Psoas muscle (tissue), 8 donors: ENCODE data around the gene EXD1. TPM values are rescaled to one million over a fixed set of nuclear protein-coding genes. Genes with fewer than 3 reads are reported as not detected.

Experiments
- ATAC-seq, 4 donors: fragments of 200-7000 bp; cut with Tn5 transposase; one replicate each; pipeline ENCODE4 v1.9.1; 2020; ENCODE audit warnings: moderate library complexity in 3 of 4, mild to moderate bottlenecking in 2 of 4
- DNase-seq, 2 donors: peaks; one replicate each; pipeline ENCODE4 v3.0.0-alpha.2; 2020
- H3K27ac ChIP-seq: fragments of 200-600 bp; one replicate; pipeline ENCODE4 v1.8.0; 2022
- H3K27me3 ChIP-seq, 3 donors: fragments of 200-600 bp in 1 of 3; one replicate each; pipeline versions ENCODE4 v1.6.1 to v1.8.0; 2013 to 2022; ENCODE audit warnings: low read length in 2 of 3, mild to moderate bottlenecking in 2 of 3, moderate library complexity in 1 of 3; ENCODE audit not compliant: insufficient read depth in 3 of 3
- H3K36me3 ChIP-seq, 2 donors: fragments of 200-600 bp in 1 of 2; one replicate each; pipeline versions ENCODE4 v1.6.1 to v1.8.0; 2013 to 2022; ENCODE audit warnings: low read depth in 1 of 2, mild to moderate bottlenecking in 1 of 2, moderate library complexity in 1 of 2; ENCODE audit not compliant: insufficient read depth in 1 of 2
- H3K4me1 ChIP-seq: fragments of 200-600 bp; one replicate; pipeline ENCODE4 v1.8.0; 2022
- H3K4me3 ChIP-seq: fragments of 200-600 bp; one replicate; pipeline ENCODE4 v1.8.0; 2022; ENCODE audit warnings: mild to moderate bottlenecking
- H3K9me3 ChIP-seq: fragments of 200-600 bp; one replicate; pipeline ENCODE4 v1.8.0; 2022
- WGBS, 3 donors: extraction: QIAGEN DNeasy Blood & Tissue Kit; methylation state at CpG; one replicate each; pipeline versions ENCODE4 v1.1.6 to v1.1.7; 2013; 5-methylcytosine and 5-hydroxymethylcytosine counted together
- intact Hi-C, 2 donors: fragments of 100-400 bp; cut with DNase I; formaldehyde crosslinking; loops; one replicate each; pipeline versions ENCODE4 v1.11.0 to v1.14.2; 2022
- polyA plus RNA-seq, 3 donors: library from polyadenylated mRNA; stranded (reverse); fragments of 200-250 nt; gene quantifications; one replicate each; pipeline ENCODE4 v1.2.3, GENCODE V29; 2013
- total RNA-seq, 4 donors: library from RNA; stranded (reverse); fragmentation: NEBNext Ultra II Directional in 2 of 4; extraction: Animal tissue kit (Norgen Biotek cat#: 25700) in 2 of 4; gene quantifications; one replicate each; pipeline versions ENCODE4 v1.2.1 to v1.2.4, GENCODE V29; 2021 to 2023
- TF ChIP-seq, protein P1 (sequence below): fragments of 200-600 bp; IDR thresholded peaks from one replicate; pipeline ENCODE4 v1.8.0; 2022; ENCODE audit warnings: antibody characterized with exemption
- donor health status: healthy with polysubstance abuse.
- donor health status: DM: no; HTN: no; CAD: no; lungs with moderate emphysema.
- donor health status: Bipolar disorder and iron deficiency.
- donor health status: healthy.
- donor health status: DM: yes; HTN: yes; CAD: no.
- donor health status: DM: no; HTN: no; CAD: no.
- donor health status: DM: no; HTN: no; CAD: no.
- donor health status: DM: yes; HTN: yes; CAD: no.

Gene EXD1
- total and polyA plus RNA-seq, 7 donors, result 0.43 TPM; not detected in 6

DNA sequence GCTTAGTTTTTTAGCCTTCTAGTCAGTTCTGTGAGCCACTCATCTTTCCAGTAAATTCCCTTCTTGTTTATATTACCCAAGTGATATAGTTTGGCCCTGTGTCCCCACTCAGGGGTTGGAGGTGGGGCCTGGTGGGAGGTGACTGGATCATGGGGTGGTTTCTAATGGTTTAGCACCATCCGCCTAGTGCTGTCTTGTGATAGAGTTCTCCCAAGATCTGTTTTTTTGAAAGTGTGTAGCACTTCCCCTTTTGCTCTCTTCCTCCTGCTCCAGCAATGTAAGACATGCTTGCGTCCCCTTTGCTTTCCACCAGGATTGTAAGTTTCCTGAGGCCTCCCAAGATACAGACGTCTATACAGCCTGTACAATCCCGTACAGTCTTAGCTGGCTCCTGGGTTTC lies 60.8 kb downstream of the EXD1 start:
- DNase-seq, result no peak
- H3K4me1 ChIP-seq, result no peaks in the 10 kb centered on the region
- WGBS, 3 donors, result 76 to 84% (median 79%) methylated on average over 4 of the region's 4 CpGs
- H3K36me3 ChIP-seq, result no peaks in the 10 kb centered on the region
- no peak for ATAC-seq
- H3K27me3 ChIP-seq, result peaks cover 0 to 5% (median 3%) of the 10 kb centered on the region in 3 donors
- intact Hi-C loops, result no loop called here
- no peak overlapping the region for H3K4me3 ChIP-seq
- no peaks in the 10 kb centered on the region for H3K9me3 ChIP-seq
- TF ChIP-seq, protein P1, sequence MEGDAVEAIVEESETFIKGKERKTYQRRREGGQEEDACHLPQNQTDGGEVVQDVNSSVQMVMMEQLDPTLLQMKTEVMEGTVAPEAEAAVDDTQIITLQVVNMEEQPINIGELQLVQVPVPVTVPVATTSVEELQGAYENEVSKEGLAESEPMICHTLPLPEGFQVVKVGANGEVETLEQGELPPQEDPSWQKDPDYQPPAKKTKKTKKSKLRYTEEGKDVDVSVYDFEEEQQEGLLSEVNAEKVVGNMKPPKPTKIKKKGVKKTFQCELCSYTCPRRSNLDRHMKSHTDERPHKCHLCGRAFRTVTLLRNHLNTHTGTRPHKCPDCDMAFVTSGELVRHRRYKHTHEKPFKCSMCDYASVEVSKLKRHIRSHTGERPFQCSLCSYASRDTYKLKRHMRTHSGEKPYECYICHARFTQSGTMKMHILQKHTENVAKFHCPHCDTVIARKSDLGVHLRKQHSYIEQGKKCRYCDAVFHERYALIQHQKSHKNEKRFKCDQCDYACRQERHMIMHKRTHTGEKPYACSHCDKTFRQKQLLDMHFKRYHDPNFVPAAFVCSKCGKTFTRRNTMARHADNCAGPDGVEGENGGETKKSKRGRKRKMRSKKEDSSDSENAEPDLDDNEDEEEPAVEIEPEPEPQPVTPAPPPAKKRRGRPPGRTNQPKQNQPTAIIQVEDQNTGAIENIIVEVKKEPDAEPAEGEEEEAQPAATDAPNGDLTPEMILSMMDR, result no peak
- no peak overlapping the region for H3K27ac ChIP-seq

DNA sequence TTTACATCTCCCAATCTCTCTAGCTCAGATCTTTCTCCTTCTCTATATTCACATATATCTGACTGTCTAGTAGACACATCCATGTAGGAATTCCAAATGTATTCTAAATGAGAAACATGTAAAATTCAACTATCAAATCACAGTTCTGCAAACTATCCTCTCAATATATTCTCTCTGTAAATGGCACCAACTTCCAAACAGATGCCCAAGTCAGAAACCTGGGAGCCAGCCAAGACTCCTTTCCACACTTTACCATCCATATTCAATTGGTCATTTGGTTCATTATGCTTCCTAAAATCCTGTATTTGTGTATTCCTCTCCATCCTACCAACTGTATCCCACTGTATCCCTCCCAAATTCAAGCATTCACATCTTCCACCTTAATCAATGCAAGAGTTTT lies 61.5 kb downstream of the EXD1 start:
- peaks cover 0 to 11% (median 3%) of the 10 kb centered on the region in 3 donors for H3K27me3 ChIP-seq
- intact Hi-C loops, result no loop called here
- H3K36me3 ChIP-seq, result no peaks in the 10 kb centered on the region
- H3K4me1 ChIP-seq, result no peaks in the 10 kb centered on the region
- no peak overlapping the region for H3K27ac ChIP-seq
- ATAC-seq (no peak), DNase-seq (no peak)
- TF ChIP-seq, protein P1, result no peak
- H3K9me3 ChIP-seq, result no peaks in the 10 kb centered on the region
- H3K4me3 ChIP-seq, result no peak overlapping the region

DNA sequence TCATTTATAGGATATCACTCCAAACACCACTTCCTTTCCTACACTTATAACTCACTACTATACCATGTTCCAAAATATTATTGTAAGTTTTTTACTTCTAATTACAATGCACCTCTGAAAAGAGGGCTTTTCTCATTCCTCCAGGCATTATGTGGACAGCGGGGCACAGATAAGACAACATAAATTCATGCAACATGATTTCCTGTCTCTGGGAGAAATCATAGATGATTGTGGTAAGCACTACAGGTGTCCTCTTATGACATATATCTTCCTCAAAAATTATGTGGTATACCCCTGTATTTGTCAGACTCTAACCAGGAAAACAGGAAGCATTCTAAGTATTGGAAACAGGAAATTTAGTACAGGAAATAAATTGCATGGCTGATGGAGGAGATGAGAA lies 68.8 kb downstream of the EXD1 start:
- no peak for DNase-seq
- Histone ChIP-seq H3K27me3 (peaks cover 3 to 14% (median 3%) of the 10 kb centered on the region in 3 donors), H3K27ac (no peak overlapping the region), H3K4me3 (no peak overlapping the region), H3K4me1 (no peaks in the 10 kb centered on the region), H3K36me3 (no peaks in the 10 kb centered on the region), H3K9me3 (no peaks in the 10 kb centered on the region)
- intact Hi-C loops, result no loop called here
- 70 to 94% (median 79%) methylated on average over 1 of the region's 1 CpG for WGBS, 3 donors
- TF ChIP-seq, protein P1, result no peak
- ATAC-seq, result no peak

DNA sequence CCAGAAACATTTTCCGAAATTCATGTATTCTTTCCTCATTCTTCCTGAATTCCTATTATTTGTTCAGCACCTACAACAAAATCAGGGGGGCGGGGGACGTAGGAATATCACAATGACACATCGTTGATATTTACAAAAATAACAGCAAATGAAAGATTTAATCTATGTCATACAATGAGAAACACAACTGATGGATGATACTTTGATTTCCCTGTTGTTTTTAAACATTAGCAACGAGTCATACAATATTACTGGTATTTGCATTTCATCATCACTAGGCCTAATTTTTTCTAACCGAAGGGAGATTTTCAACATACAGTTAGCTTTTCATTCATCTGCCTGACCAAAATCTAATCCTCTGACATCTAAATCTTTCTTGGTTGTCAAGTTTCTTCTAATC lies 69.2 kb downstream of the EXD1 start:
- Histone ChIP-seq H3K27ac (no peak overlapping the region), H3K36me3 (no peaks in the 10 kb centered on the region), H3K9me3 (no peaks in the 10 kb centered on the region), H3K4me1 (no peaks in the 10 kb centered on the region), H3K27me3 (peaks cover 3 to 14% (median 3%) of the 10 kb centered on the region in 3 donors), H3K4me3 (no peak overlapping the region)
- ATAC-seq (no peak), DNase-seq (no peak)
- intact Hi-C loops, result no loop called here
- WGBS, 3 donors, result 82 to 87% (median 84%) methylated on average over 6 of the region's 6 CpGs
- TF ChIP-seq, protein P1, result no peak

DNA sequence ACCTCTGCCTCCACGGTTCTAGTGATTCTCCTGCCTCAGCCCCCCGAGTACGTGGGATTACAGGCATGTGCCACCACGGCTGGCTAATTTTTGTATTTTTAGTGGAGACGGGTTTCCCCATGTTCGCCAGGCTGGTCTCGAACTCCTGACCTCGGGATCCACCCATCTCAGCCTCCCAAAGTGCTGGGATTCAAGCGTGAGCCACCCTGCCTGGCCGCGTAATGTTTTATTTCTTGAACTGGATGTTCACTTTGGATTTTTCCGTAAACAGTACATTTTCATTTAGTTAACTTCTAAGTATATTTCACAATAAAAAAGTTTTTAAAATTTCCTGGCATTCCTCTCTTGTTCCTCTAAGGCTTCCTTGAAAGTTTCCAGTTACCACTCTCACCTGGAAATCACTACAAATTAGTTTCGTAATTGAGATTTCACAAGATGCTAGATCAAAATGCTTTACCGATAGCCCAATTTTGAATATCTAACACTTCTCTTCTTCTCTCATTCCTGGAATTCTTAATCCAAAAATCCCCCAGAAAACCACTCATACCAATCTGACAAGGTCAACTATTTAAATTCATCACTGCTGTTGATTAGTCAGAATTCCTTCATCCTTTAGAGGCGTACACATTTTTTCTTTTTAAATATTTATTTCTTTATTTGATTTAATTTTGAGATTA lies 69.8 kb downstream of the EXD1 start:
- 82 to 83% (median 82%) methylated on average over 15 of the region's 15 CpGs for WGBS, 3 donors
- Histone ChIP-seq H3K27me3 (peaks cover under 1 to 14% (median 3%) of the 10 kb centered on the region in 3 donors), H3K4me1 (no peaks in the 10 kb centered on the region), H3K9me3 (no peaks in the 10 kb centered on the region), H3K4me3 (no peak overlapping the region), H3K27ac (no peak overlapping the region), H3K36me3 (no peaks in the 10 kb centered on the region)
- DNase-seq (no peak), ATAC-seq (no peak)
- intact Hi-C loops, result no loop called here
- TF ChIP-seq, protein P1, result no peak
